HCT116 (cell line): Measurements from ENCODE around the gene MTHFS.

Source experiments
- CEBPB ChIP-seq: IDR thresholded peaks from 2 replicates; pipeline ENCODE4 v1.6.1; 2012; ENCODE audit warnings: low read depth
- CTCF ChIP-seq, 3 experiments: fragments of 200-600 bp in 1 of 3; sonication (generic) in 1 of 3; IDR thresholded peaks in 2 of 3; conservative IDR thresholded peaks in 1 of 3; 2 replicates each; pipeline ENCODE4 v1.5.1; 2012 to 2017; ENCODE audit warnings: low read depth in 2 of 3, low read length in 2 of 3, antibody characterized with exemption in 1 of 3, borderline replicate concordance in 1 of 3, control low read depth in 1 of 3, mild to moderate bottlenecking in 1 of 3, mixed read lengths in 1 of 3, mixed run types in 1 of 3, moderate library complexity in 1 of 3; ENCODE audit not compliant: insufficient read depth in 1 of 3
- EZH2 ChIP-seq: fragments of 200-600 bp; sonication (generic); IDR thresholded peaks from 2 replicates; pipeline ENCODE4 v1.6.1; 2017; ENCODE audit warnings: antibody characterized with exemption, mixed run types
- POLR2A ChIP-seq: IDR thresholded peaks from 2 replicates; pipeline ENCODE4 v1.7.0; 2011; ENCODE audit warnings: borderline replicate concordance; ENCODE audit not compliant: insufficient read depth, insufficient read length; ENCODE audit errors: extremely low read depth
- POLR2AphosphoS5 ChIP-seq: IDR thresholded peaks from 2 replicates; pipeline ENCODE4 v1.6.1; 2011; ENCODE audit warnings: mild to moderate bottlenecking, low read depth, low read length, moderate library complexity
- RAD21 ChIP-seq: IDR thresholded peaks from 2 replicates; pipeline ENCODE4 v1.6.1; 2012; ENCODE audit warnings: low read depth, mild to moderate bottlenecking
- TCF7L2 ChIP-seq: IDR thresholded peaks from 2 replicates; pipeline ENCODE4 v1.7.0; 2011; ENCODE audit warnings: borderline replicate concordance, inconsistent platforms; ENCODE audit not compliant: insufficient read depth, insufficient read length; ENCODE audit errors: extremely low read depth
- YY1 ChIP-seq: IDR thresholded peaks from 2 replicates; pipeline ENCODE4 v1.6.1; 2011; ENCODE audit warnings: low read length, low read depth, moderate library complexity, mild to moderate bottlenecking; ENCODE audit not compliant: insufficient replicate concordance; ENCODE audit errors: extremely low read depth
- ZNF274 ChIP-seq: fragments of 200-500 bp; sonication (Bioruptor generic); IDR thresholded peaks from 2 replicates; pipeline ENCODE4 v1.6.1; 2014; ENCODE audit warnings: mild to moderate bottlenecking, low read depth, low read length, inconsistent platforms
- TF ChIP-seq, protein P1 (sequence below): IDR thresholded peaks from 2 replicates; pipeline ENCODE4 v1.6.1; 2012; ENCODE audit warnings: low read depth

DNA sequence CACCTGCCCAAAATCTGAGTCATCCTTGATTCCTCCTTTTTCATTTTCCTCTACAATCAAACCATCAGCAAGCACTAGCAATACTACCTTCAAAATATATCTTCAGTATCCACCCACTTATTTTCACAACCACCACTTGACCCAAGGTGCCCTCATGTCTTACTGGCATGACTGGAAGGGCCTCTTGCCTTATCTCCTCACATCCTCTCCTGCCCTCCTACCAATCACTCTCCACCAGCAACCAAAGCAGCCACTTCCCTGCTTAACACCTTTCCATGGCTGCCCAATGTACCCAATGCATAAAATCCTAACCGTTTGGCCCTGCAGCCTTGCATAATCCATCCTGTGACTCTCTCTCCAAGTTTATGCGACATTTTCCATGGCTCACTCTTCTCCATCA is 76.0 kb downstream of the MTHFS start:
- TF ChIP-seq CTCF (IDR thresholded peaks at IDR 0.05 in 2 of 3, conservative IDR thresholded peaks at IDR 0.05 in 1 of 3; ENCODE audit: borderline replicate concordance in 1 of 3, insufficient read depth in 1 of 3, low read depth in 2 of 3, low read length in 2 of 3) (no peak), YY1 (no peak), ZNF274 (no peak), POLR2AphosphoS5 (no peak), EZH2 (no peak), CEBPB (no peak), RAD21 (no peak), POLR2A (no peak), TCF7L2 (no peak)
- TF ChIP-seq, protein P1, sequence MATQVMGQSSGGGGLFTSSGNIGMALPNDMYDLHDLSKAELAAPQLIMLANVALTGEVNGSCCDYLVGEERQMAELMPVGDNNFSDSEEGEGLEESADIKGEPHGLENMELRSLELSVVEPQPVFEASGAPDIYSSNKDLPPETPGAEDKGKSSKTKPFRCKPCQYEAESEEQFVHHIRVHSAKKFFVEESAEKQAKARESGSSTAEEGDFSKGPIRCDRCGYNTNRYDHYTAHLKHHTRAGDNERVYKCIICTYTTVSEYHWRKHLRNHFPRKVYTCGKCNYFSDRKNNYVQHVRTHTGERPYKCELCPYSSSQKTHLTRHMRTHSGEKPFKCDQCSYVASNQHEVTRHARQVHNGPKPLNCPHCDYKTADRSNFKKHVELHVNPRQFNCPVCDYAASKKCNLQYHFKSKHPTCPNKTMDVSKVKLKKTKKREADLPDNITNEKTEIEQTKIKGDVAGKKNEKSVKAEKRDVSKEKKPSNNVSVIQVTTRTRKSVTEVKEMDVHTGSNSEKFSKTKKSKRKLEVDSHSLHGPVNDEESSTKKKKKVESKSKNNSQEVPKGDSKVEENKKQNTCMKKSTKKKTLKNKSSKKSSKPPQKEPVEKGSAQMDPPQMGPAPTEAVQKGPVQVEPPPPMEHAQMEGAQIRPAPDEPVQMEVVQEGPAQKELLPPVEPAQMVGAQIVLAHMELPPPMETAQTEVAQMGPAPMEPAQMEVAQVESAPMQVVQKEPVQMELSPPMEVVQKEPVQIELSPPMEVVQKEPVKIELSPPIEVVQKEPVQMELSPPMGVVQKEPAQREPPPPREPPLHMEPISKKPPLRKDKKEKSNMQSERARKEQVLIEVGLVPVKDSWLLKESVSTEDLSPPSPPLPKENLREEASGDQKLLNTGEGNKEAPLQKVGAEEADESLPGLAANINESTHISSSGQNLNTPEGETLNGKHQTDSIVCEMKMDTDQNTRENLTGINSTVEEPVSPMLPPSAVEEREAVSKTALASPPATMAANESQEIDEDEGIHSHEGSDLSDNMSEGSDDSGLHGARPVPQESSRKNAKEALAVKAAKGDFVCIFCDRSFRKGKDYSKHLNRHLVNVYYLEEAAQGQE: no peak
